ENCODE measurements around the gene SLC16A6. TPM values are rescaled to one million over a fixed set of nuclear protein-coding genes. Genes with fewer than 3 reads are reported as not detected.
"Not testable (repeated sequence)": the region's sequence is repeated elsewhere in the genome, so short reads cannot be mapped to it uniquely, and the experiment has no call there.

The SLC16A6 gene
- total RNA-seq, 1 donor, result 0.09 TPM

DNA sequence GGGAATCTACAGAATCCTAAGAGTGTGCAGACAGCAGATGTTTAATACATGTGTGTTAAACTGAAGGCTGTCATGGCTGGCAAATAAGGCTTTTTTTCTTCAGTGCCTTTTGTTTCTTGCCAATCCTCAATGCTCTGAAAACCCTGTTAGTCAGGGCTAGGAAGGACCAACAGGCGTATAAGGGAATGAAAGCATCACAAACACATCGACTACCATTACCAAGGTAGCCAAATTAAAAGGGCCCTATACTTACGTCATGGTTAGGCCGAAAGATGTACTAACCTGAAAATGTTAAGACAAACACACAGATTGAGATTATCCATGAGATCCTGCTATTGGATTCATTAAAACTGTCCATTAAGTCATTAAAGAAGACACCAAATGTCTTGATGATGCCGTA, 13.1 kb downstream of the SLC16A6 start:
- DNase-seq (ENCODE audit: low read depth), result no peak
- TF ChIP-seq CTCF (IDR thresholded peaks at IDR 0.05; ENCODE audit: insufficient read depth, low read length), result no peak

GRCh38 chr17:68276339-68276738, 14.6 kb downstream of the SLC16A6 start:
- DNase-seq (ENCODE audit: low read depth); H3K4me3 ChIP-seq (ENCODE audit: low read depth, low read length): not testable (repeated sequence)

More for the DNA sequence above, 13.1 kb downstream of the SLC16A6 start:
- H3K4me3 ChIP-seq (ENCODE audit: low read depth, low read length), result no peak overlapping the region

DNA sequence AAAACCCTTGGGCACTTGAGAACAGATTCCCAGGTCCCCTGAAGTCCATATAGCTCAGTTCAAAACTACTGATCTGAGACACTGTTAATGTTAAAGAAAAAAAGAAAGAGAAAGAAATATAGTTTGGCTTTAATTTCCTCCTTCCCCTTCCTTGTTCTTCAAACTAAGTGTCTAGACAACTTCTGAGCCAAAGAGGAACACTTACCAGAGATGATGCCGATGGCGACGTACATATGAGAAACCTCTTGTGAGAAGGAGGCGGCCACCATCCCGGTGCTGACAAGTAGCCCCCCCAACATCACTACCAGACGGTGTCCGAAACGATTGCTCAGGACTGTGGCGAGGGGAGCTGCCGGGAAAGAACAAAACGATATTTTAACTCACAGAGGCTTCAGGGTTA, 17.2 kb downstream of the SLC16A6 start:
- no peak for TF ChIP-seq CTCF (IDR thresholded peaks at IDR 0.05; ENCODE audit: insufficient read depth, low read length)
- no peak for DNase-seq (ENCODE audit: low read depth)
- no peak overlapping the region for H3K4me3 ChIP-seq (ENCODE audit: low read depth, low read length)

GRCh38 chr17:68265833-68266232, 25.1 kb downstream of the SLC16A6 start:
- DNase-seq (ENCODE audit: low read depth); H3K4me3 ChIP-seq (ENCODE audit: low read depth, low read length): not testable (repeated sequence)

GRCh38 chr17:68263101-68263681, 27.7 kb downstream of the SLC16A6 start:
- peak; percentile 67 for DNase-seq (ENCODE audit: low read depth)
- peak; percentile 46 for TF ChIP-seq CTCF (IDR thresholded peaks at IDR 0.05; ENCODE audit: insufficient read depth, low read length)
- not testable (repeated sequence) for H3K4me3 ChIP-seq (ENCODE audit: low read depth, low read length)

- not testable (repeated sequence) for DNase-seq (ENCODE audit: low read depth); H3K4me3 ChIP-seq (ENCODE audit: low read depth, low read length)
Measured at GRCh38 chr17:68262467-68262866, 28.5 kb downstream of the SLC16A6 start.

DNA sequence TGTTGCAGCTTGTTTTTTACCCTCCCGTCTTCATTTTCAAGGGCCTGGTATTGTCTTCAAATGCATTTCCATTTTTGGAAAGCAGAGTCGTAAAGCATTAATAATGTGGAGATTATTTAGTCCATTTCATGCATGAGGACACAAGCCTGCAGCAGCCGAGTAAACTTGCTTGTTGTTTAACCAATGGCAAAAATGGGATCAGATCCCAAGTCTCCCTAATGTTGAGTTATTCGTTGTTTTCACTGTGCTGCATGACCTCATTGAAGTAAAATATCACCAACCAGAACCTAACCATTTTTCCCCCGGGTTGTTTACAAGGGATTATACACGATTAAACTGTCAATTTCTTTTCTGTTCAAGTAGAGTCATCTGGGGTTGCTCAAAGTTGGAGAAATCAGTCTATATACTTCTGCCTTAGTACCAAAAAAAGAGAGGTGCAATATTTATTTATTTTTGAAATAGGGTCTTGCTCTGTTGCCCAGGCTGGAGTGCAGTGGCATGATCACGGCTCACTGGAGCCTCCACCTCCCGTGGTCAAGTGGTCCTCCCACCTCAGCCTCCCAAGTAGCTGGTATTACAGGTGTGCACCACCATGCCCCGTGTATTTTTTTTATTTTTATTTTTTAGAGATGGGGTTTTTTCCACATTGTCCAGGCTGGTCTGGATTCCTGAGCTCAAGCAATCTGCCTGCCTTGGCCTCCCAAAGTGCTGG, 30.7 kb downstream of the SLC16A6 start:
- no peak overlapping the region for H3K4me3 ChIP-seq (ENCODE audit: low read depth, low read length)
- no peak for DNase-seq (ENCODE audit: low read depth)
- no peak for TF ChIP-seq CTCF (IDR thresholded peaks at IDR 0.05; ENCODE audit: insufficient read depth, low read length)

GRCh38 chr17:68259648-68259951, 31.3 kb downstream of the SLC16A6 start:
- DNase-seq (ENCODE audit: low read depth); H3K4me3 ChIP-seq (ENCODE audit: low read depth, low read length): not testable (repeated sequence)

DNA sequence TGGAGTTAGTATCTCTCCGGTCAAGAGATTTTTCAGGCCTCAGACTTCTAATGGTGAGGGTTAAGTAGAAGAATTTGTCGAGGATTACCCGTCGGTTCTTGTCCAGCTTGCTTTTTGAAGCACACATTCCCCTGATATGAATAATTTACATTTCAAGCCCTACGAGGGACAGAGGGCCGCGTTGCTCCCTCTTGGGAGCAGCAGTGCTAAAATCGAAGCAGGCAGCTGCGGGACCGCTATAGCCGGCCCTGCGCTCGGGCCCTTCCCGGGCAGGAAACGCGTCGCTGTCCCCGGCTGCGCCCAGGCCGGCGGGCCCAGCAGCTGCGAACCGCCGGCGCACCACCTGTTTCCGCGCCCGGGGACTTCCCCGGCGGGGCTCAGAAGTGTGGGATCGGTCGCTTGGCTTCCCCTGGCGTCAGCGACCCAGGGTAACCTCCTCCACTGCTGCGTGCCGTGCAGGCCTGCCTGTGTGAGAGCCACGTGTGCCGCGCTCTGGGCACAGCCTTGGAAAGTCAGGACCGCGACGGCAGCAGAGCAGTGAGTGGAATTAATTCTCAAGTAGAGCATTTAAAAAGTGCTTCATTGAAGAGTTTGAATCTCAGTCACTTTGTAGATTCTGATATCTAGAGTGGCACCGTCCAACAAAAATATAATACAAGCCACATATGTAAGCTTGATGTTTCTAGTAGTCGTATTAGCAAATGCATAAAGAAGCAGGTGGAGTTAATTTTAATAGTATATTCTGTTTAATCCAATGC, 31.9 kb downstream of the SLC16A6 start:
- DNase-seq (ENCODE audit: low read depth); H3K4me3 ChIP-seq (ENCODE audit: low read depth, low read length): not testable (repeated sequence)

All from fibroblast of the aortic adventitia (primary cell).